Measurements from ENCODE around the gene RBL2.

DNA sequence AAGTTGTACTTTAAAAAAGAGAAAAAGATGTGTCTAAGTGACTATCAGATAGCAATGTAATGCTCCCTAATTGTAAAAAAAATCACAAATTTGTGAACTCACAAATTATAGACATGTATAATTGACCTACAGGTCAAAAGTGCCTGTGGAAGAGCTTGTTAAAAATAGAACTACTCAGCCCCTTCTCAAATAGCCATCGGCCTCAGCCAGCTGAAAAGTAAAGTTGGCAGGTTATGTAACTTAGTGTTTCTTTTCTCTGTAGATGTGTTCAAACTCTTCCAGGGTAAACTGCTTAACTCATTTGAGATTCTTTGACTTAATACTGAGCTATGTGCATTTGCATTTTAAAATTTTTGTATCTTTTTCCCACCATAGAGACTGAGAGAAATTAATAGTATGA is 55.5 kb downstream of the RBL2 start:
- TF ChIP-seq, protein P1, sequence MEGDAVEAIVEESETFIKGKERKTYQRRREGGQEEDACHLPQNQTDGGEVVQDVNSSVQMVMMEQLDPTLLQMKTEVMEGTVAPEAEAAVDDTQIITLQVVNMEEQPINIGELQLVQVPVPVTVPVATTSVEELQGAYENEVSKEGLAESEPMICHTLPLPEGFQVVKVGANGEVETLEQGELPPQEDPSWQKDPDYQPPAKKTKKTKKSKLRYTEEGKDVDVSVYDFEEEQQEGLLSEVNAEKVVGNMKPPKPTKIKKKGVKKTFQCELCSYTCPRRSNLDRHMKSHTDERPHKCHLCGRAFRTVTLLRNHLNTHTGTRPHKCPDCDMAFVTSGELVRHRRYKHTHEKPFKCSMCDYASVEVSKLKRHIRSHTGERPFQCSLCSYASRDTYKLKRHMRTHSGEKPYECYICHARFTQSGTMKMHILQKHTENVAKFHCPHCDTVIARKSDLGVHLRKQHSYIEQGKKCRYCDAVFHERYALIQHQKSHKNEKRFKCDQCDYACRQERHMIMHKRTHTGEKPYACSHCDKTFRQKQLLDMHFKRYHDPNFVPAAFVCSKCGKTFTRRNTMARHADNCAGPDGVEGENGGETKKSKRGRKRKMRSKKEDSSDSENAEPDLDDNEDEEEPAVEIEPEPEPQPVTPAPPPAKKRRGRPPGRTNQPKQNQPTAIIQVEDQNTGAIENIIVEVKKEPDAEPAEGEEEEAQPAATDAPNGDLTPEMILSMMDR (conservative IDR thresholded peaks at IDR 0.05 in 1 of 2, IDR thresholded peaks at IDR 0.05 in 1 of 2; ENCODE audit: extremely low read depth in 1 of 2, insufficient read depth in 1 of 2, low read depth in 1 of 2, low read length in 2 of 2): no peak
- TF ChIP-seq EZH2 (IDR thresholded peaks at IDR 0.05; ENCODE audit: borderline replicate concordance, low read length): no peak

Data from mammary epithelial cell (primary cell).